ENCODE measurements around the gene PROM1. TPM values are rescaled to one million over a fixed set of nuclear protein-coding genes. Genes with fewer than 3 reads are reported as not detected.

The PROM1 gene
- total and polyA plus RNA-seq, 2 of the 4 experiments (the other 2 are of a cell fraction), result not detected

- Histone ChIP-seq H3K14ac (replicated peaks; ENCODE audit: low read depth, low read length) (no peak within 1 kb of the TSS), H3K27ac (ENCODE audit: insufficient read depth, low read length) (no peak within 1 kb of the TSS), H4K5ac (ENCODE audit: low read depth, low read length) (no peak within 1 kb of the TSS), H3K4me1 (ENCODE audit: control insufficient read depth, insufficient read depth, low read length) (no peaks in the 10 kb centered on the region), H3K4me3 (ENCODE audit: insufficient read depth, low read depth, low read length) (no peak within 1 kb of the TSS), H3K23ac (ENCODE audit: low read depth, low read length) (no peak within 1 kb of the TSS), H2BK120ac (ENCODE audit: low read depth, low read length) (no peak within 1 kb of the TSS), H4K8ac (ENCODE audit: low read depth in 2 of 2, low read length in 2 of 2) (no peak within 1 kb of the TSS), H3K4ac (ENCODE audit: low read depth, low read length) (no peak within 1 kb of the TSS), H2BK15ac (ENCODE audit: low read depth, low read length) (no peak within 1 kb of the TSS), H2AFZ (replicated peaks; ENCODE audit: low read length, poor library complexity) (no peak within 1 kb of the TSS), H2AK5ac (ENCODE audit: low read depth, low read length) (no peak within 1 kb of the TSS), H3K27me3 (ENCODE audit: control insufficient read depth, insufficient read depth, low read length) (peaks cover 33% of the 10 kb centered on the region), H3K4me2 (ENCODE audit: low read depth, low read length) (no peak within 1 kb of the TSS), H3K56ac (ENCODE audit: extremely low read depth, insufficient read depth, low read length) (no peak within 1 kb of the TSS), H3K9me1 (ENCODE audit: insufficient read depth, low read length) (no peaks in the 10 kb centered on the region; the same call in 1 of the 2 replicates), H3K18ac (ENCODE audit: low read depth, low read length) (no peak within 1 kb of the TSS), H2AK9ac (replicated peaks; ENCODE audit: low read depth, low read length, poor library complexity) (no peak within 1 kb of the TSS), H3K9me3 (ENCODE audit: control insufficient read depth, insufficient read depth, low read length) (no peaks in the 10 kb centered on the region), H3K36me3 (ENCODE audit: control insufficient read depth, insufficient read depth, low read length) (no peaks in the 10 kb centered on the region), H4K20me1 (ENCODE audit: insufficient read depth, low read length) (no peaks in the 10 kb centered on the region), H2BK5ac (ENCODE audit: low read depth, low read length, poor library complexity, severe bottlenecking) (no peak within 1 kb of the TSS), H4K91ac (ENCODE audit: insufficient read depth, low read depth, low read length) (no peak within 1 kb of the TSS), H3K9ac (ENCODE audit: low read depth, low read length) (no peak within 1 kb of the TSS), H2BK20ac (ENCODE audit: low read depth, low read length) (no peak within 1 kb of the TSS), H3K79me1 (ENCODE audit: low read depth in 1 of 2, low read length in 2 of 2) (no peaks in the 10 kb centered on the region)
- CTCF ChIA-PET, result interaction anchor here (1.1 kb wide), 1 partner anchor 37 kb away, joined by 3 read pairs; no protein-coding TSS in a partner anchor
- intact Hi-C loops (cut with micrococcal nuclease) (no loop called here), in situ Hi-C loops (cut with MboI; ENCODE audit: low sequenced_read_pairs) (no loop called here), dilution Hi-C loops (cut with HindIII; ENCODE audit: low sequenced_read_pairs, unreplicated experiment) (no loop called here)
- WGBS, 2 experiments (ENCODE audit: extremely low coverage in 2 of 2, insufficient read length in 1 of 2), result no CpG with 5 or more reads among the region's 4 CpGs
- no peak for DNase-seq
- POLR2A ChIA-PET (ENCODE audit: unreplicated experiment), result no interaction called here
- ATAC-seq (ENCODE audit: low read depth), result no peak
- BruUV-seq (replicated peaks), result no TSS peak
- TF ChIP-seq CHD1 (IDR thresholded peaks at IDR 0.05; ENCODE audit: low read depth, low read length) (no peak), USF2 (IDR thresholded peaks at IDR 0.05; ENCODE audit: low read depth, low read length) (no peak), MXI1 (IDR thresholded peaks at IDR 0.05; ENCODE audit: borderline replicate concordance, low read depth, low read length) (no peak), POLR2A (IDR thresholded peaks at IDR 0.05; ENCODE audit: low read depth, low read length) (no peak), CEBPB (IDR thresholded peaks at IDR 0.05; ENCODE audit: low read depth, low read length) (no peak), CTCF (conservative IDR thresholded peaks at IDR 0.05; ENCODE audit: low read depth, low read length) (no peak), FOS (IDR thresholded peaks at IDR 0.05; ENCODE audit: low read depth, low read length) (no peak), SMC3 (IDR thresholded peaks at IDR 0.05; ENCODE audit: low read depth, low read length) (no peak), BHLHE40 (IDR thresholded peaks at IDR 0.05; ENCODE audit: low read depth, low read length) (no peak), MAZ (IDR thresholded peaks at IDR 0.05; ENCODE audit: borderline replicate concordance, low read depth, low read length) (no peak), RAD21 (IDR thresholded peaks at IDR 0.05; ENCODE audit: low read length) (no peak), ELK1 (IDR thresholded peaks at IDR 0.05; ENCODE audit: borderline replicate concordance, low read depth, low read length) (no peak), NFE2L2 (IDR thresholded peaks at IDR 0.05; ENCODE audit: low read depth, low read length) (no peak), MAFK (IDR thresholded peaks at IDR 0.05; ENCODE audit: low read depth, low read length) (no peak), RCOR1 (IDR thresholded peaks at IDR 0.05; ENCODE audit: insufficient replicate concordance, low read length) (no peak), RFX5 (IDR thresholded peaks at IDR 0.05; ENCODE audit: low read depth, low read length) (no peak)
Measured at GRCh38 chr4:15938640-15939039, 145.2 kb downstream of the PROM1 start, which contains the start of gene FGFBP1. Gene FGFBP1, minus strand, starts transcription at chr4:15938740. Its CDS starts 2,108 bp downstream, at chr4:15936632.
